Stimulated activated CD4-positive, alpha-beta T cell treated with anti-CD3 and anti-CD28 coated beads, Interleukin-1b, Interleukin-23, amount 100 ng/mL, for 1 hour (primary cell): ENCODE measurements around the gene NCOA5.
"Not testable (repeated sequence)": the region's sequence is repeated elsewhere in the genome, so short reads cannot be mapped to it uniquely, and the experiment has no call there.

ENCODE experiments used
- DNase-seq, 2 donors: peaks; one replicate each; pipeline ENCODE4 v3.0.0-alpha.2; 2020; ENCODE audit warnings: low read depth in 2 of 2

The NCOA5 gene

DNA sequence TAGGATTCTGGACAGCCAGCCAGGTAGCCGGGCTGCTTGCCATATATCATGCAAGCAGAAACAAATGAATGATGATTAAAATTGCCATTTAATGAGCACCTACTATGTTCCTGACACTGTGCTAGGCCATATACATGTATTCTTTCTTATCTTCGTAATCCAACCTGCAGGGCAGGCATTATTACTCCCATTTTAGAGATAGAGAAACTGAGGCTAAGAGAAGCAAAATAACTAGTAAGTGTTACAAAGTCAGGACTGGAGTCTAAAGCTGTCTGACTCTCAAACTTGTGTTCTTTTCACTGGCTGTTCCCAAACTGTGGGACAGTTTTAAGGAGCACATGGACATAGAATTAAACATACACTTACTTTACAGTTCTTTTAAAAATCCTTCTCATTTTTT, 30.4 kb upstream of the NCOA5 start:
- DNase-seq = no peak

DNA sequence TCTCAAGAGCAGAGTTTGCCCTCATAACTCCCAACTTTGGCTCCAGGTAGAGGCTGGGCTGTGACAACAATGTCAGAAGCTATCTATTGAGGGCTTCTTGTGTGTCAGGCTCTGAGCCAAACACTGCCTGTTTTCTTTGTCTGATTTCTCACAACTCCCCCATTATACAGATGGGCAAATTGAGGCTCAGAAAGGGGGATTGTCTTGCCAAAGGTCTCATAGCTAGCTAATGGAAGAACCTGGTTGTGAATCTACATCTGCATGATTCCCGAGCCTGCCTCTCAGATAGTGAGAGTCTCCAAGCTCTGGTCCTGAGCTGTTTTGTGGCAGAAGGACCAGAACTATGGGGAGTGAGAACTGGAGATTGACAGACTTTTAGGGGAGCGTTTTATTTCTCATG, 29.8 kb upstream of the NCOA5 start:
- no peak for DNase-seq

DNA sequence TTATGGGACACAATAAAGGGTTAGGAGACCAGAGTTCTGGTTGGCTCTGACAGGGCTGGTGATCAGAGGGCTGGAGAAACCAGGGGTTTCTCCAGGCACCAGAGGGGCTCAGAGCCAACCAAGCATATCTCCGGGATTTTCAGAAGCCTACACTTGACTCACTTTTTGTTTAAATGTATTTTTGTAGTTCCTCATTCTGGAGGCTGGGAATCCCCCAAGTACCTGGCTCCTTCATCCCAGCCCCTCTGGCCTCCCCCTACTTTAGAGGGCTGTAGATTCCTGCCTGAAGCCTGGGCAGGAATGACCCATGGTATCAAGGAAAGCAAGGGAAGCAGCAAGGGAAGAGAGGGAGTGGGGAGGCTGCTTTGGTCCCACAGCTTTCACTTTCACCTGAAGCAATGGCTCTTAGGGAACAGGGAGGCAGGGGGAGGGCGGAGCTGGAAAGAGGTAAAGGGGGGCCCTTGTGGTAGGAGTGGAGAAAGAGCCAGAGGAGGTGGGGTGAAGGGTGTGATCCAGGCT, 29.3 kb upstream of the NCOA5 start:
- DNase-seq = no peak

DNA sequence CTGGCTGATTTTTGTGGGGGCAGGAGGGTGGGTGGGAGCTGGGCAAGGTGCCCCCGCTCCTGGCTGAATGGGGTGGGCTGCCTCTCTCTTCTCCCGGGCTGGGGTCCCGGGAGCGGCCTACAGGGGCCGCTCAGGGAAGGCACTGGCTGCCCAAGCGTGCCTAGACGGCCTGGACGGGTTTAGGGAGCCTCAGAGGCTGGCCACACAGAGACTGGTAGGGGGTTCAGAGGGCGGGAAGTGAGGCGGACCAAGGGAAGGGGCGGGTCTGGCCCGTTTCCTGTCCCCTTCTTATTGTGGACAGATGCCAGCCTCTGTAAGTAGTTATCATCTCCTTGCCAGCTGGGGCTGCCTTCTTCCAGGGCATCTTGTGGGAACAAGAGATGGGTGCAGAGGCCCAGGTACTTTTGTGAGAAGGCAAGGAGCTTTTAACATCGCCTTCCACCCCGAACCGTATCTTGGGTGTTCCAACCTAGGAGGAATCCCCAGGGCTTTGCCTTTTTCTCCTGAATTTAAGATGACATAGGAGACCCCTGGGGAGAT, 28.8 kb upstream of the NCOA5 start:
- no peak for DNase-seq

DNA sequence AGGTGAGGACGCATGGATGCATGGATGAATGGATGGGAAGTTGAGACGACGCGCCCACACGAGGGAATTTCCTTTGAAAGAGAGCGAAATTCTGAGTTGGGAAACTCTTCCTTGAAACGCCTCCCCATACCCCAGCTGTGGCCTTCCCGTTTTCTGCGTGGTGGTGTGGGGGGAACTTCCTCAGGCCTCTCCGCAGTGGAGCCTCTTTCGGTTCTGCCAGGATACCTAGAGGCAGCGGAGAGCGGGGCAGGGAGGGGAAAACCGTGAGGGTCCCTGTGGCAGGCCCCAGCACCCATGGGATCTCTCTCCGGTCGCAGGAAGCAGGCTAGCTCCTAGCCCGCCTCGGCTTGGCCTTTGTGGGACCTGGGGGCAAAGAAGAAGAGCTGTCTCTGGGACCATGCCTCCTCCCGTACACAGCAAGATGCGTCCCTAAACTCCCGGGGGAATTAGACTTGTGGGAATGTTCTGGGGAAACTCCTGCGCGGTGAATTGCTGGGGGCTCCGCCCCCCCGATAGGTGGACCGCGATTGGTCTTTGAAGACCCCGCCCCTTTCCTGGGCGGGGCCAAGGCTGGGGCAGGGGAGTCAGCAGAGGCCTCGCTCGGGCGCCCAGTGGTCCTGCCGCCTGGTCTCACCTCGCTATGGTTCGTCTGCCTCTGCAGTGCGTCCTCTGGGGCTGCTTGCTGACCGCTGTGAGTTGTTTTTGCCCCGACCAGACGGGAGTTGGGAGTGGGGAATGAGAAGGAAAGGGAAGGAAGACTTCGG, 28.1 kb upstream of the NCOA5 start, which contains the start of gene CD40:
CD40 (plus strand) TSS at position 611 of the 764 bp plus-strand sequence; CDS start at position 641, 30 bp downstream.
- DNase-seq = peak; percentile 13 to 63

DNA sequence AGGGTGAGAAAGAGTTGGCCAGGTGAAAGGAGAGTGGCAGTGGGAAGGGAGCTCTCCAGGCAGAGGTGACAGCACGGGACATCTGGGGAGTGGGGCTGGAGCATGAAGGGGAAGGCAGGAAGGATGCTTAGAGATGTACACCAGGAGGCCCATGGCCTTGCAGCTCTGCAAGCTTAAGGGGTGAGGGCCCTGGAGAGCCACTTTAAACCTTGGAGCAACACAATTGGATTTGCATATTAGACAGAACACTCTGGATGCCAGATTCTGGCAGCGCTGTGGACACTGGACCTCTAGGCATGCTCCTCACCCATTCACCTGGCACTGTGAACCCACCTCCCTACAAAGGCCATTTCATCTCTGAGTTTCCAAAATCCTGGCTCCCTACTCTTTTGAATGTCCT, 24.7 kb upstream of the NCOA5 start:
- DNase-seq = no peak

DNA sequence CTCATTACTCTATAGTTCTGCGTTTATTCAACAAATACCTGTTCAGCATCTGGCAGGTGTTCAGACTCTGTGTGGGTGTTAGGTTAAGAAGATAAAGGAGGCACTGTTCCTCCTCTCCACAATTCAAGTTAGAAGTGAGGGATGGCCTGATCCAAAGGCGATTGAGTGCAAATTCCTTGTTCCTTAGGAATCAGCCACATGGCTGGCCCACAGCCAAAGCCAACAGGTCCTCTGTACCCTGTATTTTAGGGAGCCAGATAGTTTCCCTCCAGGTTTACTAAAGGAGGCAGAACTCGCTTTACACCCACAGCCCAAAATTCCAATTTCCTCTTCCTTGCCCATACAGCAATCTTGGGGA, 23.3 kb upstream of the NCOA5 start:
- DNase-seq = no peak

DNA sequence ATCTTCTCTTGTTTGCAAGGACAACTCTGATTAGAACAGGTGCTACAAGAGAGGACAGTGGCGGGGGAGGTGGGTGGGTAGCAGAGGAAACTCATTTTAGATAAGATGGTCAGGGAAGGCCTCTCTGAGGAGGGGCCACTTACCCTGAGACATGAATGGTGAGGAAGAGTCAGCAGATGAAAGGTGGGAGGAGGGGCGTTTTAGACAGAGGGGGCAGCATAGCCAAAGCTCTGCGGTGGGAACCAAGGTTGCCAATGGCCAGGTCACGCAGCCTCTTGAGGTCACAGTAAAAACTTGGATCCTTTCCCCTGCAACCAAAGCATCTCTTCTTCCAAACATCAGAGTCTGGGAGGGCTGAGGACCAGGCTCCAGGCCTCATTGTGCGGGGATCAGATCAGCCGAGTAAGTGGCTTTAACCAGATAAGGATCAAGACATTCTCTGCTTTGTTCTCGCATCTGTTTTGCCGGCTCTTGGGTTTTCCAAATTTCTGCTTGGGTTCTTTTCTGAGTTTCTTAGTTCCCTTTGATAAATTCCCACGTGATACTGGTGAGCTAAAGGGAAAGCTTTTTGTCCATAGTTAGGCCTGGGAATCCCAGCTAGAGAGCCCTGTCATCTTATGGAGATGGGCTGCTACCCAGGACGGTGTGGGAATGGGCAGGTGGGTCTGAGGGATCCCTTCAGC, 22.8 kb upstream of the NCOA5 start:
- no peak for DNase-seq

DNA sequence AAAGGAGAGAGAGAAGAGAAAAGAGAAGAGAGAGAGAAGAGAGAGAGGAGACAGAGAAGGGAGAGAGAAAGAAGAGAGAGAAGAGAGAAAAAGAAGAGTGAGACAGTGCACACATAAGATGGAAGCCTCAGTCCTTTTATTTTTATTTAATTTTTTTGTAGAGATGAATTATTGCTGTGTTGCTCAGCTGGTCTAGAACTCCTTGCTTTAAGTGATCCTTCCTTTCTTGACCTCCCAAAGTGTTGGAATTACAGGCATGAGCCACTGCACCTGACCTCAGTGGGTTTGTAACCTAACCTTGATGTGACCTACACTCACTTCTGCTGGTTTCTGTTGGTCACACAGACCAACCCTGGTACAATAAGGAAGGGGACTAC, 22.1 kb upstream of the NCOA5 start:
- DNase-seq = no peak

DNA sequence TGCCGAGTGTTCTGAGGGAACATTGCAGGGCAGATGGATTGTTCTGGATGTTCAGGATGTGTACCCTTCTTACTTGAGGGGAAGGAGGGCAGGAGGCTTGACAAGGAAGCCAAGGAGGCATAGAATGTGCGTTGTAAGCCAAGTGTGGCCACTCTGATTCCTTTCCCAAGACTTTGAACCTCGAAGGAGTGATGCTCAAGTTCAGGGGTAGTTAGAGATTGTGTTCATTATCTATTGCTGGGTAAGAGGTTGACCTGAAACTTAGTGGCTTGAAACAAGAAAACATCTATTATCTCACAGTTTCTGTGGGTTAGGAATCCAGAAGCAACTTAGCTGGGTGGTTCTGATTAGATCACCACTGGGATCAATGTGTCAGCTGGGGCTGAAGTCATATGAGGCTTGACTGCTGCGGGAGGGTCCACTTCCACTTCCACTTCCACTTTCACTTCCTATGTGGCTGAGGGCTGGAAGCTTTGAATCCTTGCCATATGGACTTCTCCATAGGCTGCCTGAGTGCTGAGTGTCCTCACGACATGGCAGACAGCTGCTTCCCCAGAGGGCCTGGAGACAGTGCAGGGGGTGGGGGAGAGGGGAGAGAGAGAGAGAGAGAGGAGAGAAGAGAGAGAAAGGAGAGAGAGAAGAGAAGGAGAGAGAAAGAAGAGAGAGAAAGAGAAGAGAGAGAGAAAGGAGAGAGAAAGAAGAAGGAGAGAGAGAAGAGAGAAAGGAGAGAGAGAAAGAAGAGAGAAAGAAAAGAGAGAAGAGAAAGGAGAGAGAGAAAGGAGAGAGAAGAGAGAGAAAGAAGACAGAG, 21.5 kb upstream of the NCOA5 start:
- DNase-seq = no peak

DNA sequence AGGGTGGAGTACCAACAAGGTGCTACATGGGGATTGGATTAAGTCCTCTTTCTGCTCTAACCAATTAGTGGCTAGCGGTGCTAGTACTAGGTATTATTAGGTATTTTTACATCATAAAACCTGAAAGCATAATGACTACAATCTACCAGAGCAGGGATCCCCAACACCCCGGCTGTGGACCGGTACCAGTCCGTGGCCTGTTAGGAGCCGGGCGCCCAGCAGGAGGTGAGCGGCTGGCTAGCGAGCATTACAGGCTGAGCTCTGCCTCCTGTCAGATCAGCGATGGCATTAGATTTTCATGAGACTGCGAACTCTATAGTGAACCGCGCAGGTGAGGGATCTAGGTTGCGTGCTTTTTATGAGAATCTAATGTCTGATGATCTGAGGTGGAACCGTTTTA, 19.2 kb upstream of the NCOA5 start:
- no peak for DNase-seq

DNA sequence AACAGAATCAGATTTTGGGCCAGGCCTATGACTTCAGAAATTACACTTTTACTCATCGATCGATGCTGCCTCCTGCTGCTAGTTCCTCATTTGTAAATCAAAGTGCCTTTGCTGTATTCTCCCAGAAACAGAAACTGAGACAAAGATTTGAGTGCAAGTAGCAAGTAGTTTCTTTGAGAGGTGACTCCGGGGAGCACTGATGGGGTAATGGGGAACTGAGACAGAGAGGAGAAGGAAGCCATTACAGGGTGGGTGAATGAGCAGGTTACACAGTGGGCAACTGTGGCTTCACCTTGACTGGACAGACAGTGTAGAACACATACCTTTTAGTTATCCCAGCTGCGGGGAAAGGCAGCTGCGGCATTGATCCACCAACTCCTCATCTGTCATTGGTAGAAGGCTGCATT, 18.7 kb upstream of the NCOA5 start:
- DNase-seq = no peak

DNA sequence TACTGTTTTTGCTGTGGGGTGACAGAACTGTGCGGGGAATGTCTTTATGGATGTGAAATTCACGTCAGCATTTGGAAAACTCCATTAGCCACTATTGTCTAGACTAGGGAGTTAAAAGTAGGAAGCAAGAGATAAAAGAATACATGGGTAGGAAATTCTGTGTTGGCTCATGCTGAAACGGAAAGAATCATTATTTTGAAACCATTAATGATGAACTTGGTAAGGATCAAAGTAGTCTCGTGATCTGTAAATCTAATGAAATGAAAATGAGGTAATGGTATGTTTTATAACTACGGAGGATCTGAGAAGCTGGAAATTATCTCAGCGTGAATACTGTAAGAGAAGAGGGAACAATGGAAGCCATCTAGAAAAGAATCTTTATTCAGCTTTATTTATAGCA, 17.3 kb upstream of the NCOA5 start:
- no peak for DNase-seq

DNA sequence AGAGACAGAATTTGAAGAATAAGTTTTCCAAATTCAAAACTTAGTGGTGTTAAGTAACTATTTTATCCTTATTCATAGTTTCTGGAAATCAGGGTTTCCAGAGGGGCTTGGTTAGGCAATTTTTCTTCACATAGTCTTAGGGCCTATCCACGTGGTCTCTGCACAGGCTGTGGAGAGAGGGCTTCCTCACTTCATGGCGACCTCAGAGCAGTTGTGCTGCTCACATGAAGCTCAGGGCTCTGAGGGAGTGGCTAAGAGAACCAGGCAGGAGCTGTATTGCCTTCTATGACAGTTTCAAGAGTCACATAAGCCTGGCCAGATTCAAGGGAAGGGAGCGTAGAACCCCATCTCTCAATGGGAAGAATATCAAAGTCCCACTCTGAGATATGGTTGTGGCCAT, 14.5 kb upstream of the NCOA5 start:
- no peak for DNase-seq

DNA sequence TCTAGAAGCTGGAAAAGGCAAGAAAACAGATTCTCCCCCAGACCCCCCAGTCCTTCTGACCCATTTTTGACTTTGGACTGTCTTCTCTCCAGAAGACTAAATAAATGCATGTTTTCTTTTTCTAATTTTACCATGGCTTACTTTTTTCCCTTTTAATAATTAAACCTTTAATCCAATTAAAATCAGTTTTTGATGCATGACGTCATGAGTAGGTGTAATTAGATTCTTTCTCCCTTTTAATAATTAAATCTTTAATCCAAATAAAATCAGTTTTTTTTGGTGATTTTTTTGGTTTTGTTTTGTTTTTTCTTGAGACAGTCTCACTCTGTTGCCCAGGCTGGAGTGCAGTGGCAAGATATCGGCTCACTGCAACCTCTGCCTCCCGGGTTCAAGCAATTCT, 13.2 kb upstream of the NCOA5 start:
- DNase-seq = no peak

DNA sequence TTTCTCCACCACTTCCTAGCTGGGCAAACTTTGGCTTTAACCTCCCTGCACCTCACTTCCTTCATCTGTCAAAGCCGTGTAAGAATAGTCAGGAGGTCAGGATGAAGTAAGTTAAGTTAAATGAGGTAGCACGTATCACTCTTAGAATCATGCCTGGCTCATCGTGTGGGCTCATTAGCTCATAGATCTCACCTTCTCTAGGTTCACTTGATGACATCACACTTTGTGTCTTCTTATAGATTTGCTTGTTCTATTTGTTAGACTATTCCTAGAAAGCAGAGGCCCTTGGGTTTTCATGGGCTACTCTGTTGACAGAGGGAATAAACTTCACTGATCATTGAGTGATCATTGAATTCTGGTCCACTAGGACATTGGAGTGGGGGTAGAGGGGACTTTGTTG, 12.2 kb upstream of the NCOA5 start:
- no peak for DNase-seq

DNA sequence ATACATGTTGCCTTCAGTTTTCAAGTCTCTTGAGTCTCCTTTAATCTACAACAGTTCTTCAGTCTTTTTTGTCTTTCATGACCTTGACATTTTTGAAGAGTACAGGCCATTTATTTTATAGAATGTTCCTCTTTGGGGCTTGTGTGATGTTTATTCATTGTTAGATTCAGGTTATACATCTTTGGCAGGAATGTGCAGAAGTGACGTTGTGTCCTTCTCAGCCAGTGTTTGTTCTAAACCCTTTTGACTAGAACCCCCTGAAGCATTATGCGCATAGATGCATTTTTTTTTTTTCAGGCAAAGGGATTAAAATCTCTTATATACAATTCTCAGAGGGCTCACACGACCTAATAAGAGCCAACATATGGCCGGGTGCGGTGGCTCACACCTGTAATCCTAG, 11.2 kb upstream of the NCOA5 start:
- DNase-seq = no peak

DNA sequence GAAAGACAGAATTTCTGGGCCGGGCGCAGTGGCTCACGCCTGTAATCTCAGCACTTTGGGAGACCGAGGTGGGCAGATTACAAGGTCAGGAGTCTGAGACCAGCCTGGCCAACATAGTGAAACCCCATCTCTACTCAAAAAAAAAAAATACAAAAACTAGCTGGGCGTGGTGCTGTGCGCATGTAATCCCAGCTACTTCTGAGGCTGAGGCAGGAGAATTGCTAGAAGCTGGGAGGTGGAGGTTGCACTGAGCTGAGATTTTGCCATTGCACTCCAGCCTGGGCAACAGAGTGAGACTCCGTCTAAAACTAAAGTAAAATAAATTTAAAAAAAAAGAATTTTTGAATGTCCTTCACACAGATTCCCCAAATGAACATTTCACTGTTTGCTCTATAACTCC, 10.7 kb upstream of the NCOA5 start:
- DNase-seq = not testable (repeated sequence)

DNA sequence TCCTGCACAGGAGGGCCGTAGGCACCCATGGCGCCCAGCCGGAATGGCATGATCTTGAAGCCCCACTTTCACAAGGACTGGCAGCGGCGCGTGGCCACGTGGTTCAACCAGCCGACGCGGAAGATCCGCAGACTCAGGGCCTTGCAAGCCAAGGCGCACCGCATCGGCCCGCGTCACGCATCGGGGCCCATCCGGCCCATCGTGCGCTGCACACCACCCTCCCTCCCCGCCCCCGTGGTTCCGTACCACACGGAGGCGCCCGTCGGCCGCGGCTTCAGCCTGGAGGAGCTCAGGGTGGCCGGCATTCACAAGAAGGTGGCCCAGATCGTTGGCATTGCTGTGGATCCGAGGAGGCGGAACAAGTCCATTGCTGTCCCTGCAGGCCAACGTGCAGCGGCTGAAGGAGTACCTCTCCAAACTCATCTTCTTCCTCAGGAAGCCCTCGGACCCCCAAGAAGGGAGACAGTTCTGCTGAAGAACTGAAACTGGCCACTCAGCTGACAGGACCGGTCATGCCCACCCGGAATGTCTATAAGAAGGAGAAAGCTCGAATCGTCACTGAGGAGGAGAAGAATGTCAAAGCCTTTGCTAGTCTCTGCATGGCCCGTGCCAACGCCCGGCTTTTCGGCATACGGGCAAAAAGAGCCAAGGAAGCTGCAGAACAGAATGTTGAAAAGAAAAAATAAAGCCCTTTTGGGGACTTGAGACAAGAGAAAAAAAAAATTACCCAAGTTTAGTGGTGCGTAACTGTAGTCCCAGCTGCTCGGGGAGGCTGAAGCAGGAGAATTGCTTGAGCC, 9.9 kb upstream of the NCOA5 start:
- no peak for DNase-seq

DNA sequence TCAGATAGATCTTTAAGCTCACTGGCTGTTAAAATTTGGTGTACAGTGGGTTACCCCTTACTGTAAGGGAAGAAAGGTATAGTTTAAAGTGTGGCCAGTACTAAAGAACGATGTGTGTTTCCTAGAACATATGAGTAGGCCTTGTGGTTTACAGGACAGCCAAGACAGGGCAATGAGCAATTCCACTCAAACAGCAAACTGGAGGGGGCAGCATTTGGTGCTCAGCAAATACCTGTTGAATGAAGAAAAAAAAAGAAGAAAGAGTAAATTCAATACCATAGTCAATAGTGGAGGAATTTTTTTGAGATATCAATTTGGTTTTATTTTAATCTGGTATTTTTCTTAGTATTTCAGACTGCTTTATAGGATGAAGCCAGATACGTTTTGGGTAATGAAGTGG, 3.8 kb upstream of the NCOA5 start:
- DNase-seq = no peak
